Measurements from ENCODE around the gene CACNA1A. TPM values are rescaled to one million over a fixed set of nuclear protein-coding genes. Genes with fewer than 3 reads are reported as not detected.

Gene CACNA1A
- polyA plus RNA-seq, 2 of the 4 experiments (the other 2 are of a cell fraction), result 0.27 to 0.71 TPM

GRCh38 chr19:13363954-13364353 lies 142.3 kb downstream of the CACNA1A start:
- Histone ChIP-seq H3K4me2 (no peak overlapping the region), H3K9me3 (peaks cover 7% of the 10 kb centered on the region; the same call in 2 of the 3 replicates), H3K4me1 (no peaks in the 10 kb centered on the region), H3K4me3 (no peak overlapping the region), H3K27ac (no peak overlapping the region)
- POLR2A ChIA-PET, result no interaction called here
- no peak for FAIRE-seq
- no peak for ATAC-seq
- 30% methylated on average over 3 of the region's 5 CpGs for WGBS (ENCODE audit: missing lambda C conversion rate)
- CTCF ChIA-PET, result no interaction called here
- no peak for DNase-seq (ENCODE audit: low read depth in 1 of 2, low spot score in 1 of 2)
- TF ChIP-seq, protein P1, sequence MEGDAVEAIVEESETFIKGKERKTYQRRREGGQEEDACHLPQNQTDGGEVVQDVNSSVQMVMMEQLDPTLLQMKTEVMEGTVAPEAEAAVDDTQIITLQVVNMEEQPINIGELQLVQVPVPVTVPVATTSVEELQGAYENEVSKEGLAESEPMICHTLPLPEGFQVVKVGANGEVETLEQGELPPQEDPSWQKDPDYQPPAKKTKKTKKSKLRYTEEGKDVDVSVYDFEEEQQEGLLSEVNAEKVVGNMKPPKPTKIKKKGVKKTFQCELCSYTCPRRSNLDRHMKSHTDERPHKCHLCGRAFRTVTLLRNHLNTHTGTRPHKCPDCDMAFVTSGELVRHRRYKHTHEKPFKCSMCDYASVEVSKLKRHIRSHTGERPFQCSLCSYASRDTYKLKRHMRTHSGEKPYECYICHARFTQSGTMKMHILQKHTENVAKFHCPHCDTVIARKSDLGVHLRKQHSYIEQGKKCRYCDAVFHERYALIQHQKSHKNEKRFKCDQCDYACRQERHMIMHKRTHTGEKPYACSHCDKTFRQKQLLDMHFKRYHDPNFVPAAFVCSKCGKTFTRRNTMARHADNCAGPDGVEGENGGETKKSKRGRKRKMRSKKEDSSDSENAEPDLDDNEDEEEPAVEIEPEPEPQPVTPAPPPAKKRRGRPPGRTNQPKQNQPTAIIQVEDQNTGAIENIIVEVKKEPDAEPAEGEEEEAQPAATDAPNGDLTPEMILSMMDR (IDR thresholded peaks at IDR 0.05), result no peak
- TF ChIP-seq TFCP2L1 (CRISPR knock-in tag; IDR thresholded peaks at IDR 0.05) (no peak), RCOR1 (IDR thresholded peaks at IDR 0.05; ENCODE audit: low read depth, low read length) (no peak), SMC3 (IDR thresholded peaks at IDR 0.05) (no peak), CBX8 (IDR thresholded peaks at IDR 0.05) (no peak), ZNF302 (CRISPR knock-in tag; IDR thresholded peaks at IDR 0.05) (no peak), RNF2 (IDR thresholded peaks at IDR 0.05; ENCODE audit: borderline replicate concordance, low read depth) (no peak), HOXA7 (CRISPR knock-in tag; IDR thresholded peaks at IDR 0.05) (no peak)
- TF ChIP-seq, protein P2, sequence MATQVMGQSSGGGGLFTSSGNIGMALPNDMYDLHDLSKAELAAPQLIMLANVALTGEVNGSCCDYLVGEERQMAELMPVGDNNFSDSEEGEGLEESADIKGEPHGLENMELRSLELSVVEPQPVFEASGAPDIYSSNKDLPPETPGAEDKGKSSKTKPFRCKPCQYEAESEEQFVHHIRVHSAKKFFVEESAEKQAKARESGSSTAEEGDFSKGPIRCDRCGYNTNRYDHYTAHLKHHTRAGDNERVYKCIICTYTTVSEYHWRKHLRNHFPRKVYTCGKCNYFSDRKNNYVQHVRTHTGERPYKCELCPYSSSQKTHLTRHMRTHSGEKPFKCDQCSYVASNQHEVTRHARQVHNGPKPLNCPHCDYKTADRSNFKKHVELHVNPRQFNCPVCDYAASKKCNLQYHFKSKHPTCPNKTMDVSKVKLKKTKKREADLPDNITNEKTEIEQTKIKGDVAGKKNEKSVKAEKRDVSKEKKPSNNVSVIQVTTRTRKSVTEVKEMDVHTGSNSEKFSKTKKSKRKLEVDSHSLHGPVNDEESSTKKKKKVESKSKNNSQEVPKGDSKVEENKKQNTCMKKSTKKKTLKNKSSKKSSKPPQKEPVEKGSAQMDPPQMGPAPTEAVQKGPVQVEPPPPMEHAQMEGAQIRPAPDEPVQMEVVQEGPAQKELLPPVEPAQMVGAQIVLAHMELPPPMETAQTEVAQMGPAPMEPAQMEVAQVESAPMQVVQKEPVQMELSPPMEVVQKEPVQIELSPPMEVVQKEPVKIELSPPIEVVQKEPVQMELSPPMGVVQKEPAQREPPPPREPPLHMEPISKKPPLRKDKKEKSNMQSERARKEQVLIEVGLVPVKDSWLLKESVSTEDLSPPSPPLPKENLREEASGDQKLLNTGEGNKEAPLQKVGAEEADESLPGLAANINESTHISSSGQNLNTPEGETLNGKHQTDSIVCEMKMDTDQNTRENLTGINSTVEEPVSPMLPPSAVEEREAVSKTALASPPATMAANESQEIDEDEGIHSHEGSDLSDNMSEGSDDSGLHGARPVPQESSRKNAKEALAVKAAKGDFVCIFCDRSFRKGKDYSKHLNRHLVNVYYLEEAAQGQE (IDR thresholded peaks at IDR 0.05), result no peak

DNA sequence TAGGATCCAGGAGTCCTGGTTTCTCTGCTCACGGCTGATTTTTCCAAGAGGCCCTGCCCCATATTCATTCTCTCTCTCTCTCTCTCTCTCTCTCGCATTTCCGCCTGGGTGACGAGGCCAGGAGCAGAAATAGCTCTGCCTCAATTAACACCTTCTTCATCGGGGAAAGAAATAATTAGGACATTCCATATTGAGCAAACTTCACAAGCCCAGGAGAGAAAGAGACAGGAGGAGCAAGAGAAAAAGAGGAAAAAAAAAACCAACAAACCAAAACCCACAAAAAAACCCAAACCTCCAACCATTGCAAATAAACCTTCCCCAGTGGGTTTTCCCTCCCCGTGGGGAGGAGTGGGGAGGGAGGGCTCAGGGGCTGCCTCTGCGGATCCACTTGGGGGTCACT lies 143.0 kb downstream of the CACNA1A start:
- Histone ChIP-seq H3K4me1 (no peaks in the 10 kb centered on the region), H3K9me3 (peaks cover 7% of the 10 kb centered on the region; the same call in 2 of the 3 replicates), H3K27ac (no peak overlapping the region), H3K4me3 (no peak overlapping the region), H3K4me2 (no peak overlapping the region)
- POLR2A ChIA-PET, result no interaction called here
- CTCF ChIA-PET, result interaction anchor here (1.2 kb wide), 1 partner anchor 22 kb away, joined by 3 read pairs; no protein-coding TSS in a partner anchor
- ATAC-seq (no peak), FAIRE-seq (no peak), DNase-seq (ENCODE audit: low read depth in 1 of 2, low spot score in 1 of 2) (no peak)
- WGBS (ENCODE audit: missing lambda C conversion rate), result 25% methylated on average over 7 of the region's 7 CpGs
- TF ChIP-seq CBX8 (IDR thresholded peaks at IDR 0.05) (no peak), CEBPB (IDR thresholded peaks at IDR 0.05) (no peak), MAFK (IDR thresholded peaks at IDR 0.05; ENCODE audit: partially characterized antibody) (no peak), RFX5 (IDR thresholded peaks at IDR 0.05) (no peak), BCL3 (IDR thresholded peaks at IDR 0.05) (no peak), PBX3 (IDR thresholded peaks at IDR 0.05) (no peak), HOXB5 (CRISPR knock-in tag; IDR thresholded peaks at IDR 0.05) (no peak), RAD21 (conservative IDR thresholded peaks at IDR 0.05 in 1 of 2, IDR thresholded peaks at IDR 0.05 in 1 of 2) (no peak), BHLHE40 (IDR thresholded peaks at IDR 0.05; ENCODE audit: low read depth, low read length) (no peak)
- TF ChIP-seq, protein P3, sequence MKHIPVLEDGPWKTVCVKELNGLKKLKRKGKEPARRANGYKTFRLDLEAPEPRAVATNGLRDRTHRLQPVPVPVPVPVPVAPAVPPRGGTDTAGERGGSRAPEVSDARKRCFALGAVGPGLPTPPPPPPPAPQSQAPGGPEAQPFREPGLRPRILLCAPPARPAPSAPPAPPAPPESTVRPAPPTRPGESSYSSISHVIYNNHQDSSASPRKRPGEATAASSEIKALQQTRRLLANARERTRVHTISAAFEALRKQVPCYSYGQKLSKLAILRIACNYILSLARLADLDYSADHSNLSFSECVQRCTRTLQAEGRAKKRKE (CRISPR knock-in tag; IDR thresholded peaks at IDR 0.05; ENCODE audit: low read depth), result no peak
